WTC11 (cell line): Measurements from ENCODE around the gene OBSL1. TPM values are rescaled to one million over a fixed set of nuclear protein-coding genes. Genes with fewer than 3 reads are reported as not detected.

Experiments
- AFF4 ChIP-seq: sonication (generic); formaldehyde crosslinking; IDR thresholded peaks from 2 replicates; pipeline ENCODE4 v1.8.1; 2023; ENCODE audit warnings: mild to moderate bottlenecking, missing genetic modification reagents, borderline replicate concordance
- ATF2 ChIP-seq: sonication (generic); formaldehyde crosslinking; IDR thresholded peaks from 2 replicates; pipeline ENCODE4 v1.8.1; 2022; ENCODE audit warnings: low read depth, missing genetic modification reagents, borderline replicate concordance
- CDX4 ChIP-seq: fragments of 250-450 bp; sonication (Bioruptor Pico); IDR thresholded peaks from 2 replicates; pipeline ENCODE4 v1.9.0; 2021; ENCODE audit warnings: moderate library complexity, mild to moderate bottlenecking, inconsistent platforms, borderline replicate concordance
- CREB1 ChIP-seq: sonication (generic); formaldehyde crosslinking; IDR thresholded peaks from 2 replicates; pipeline ENCODE4 v1.8.0; 2023; ENCODE audit warnings: mild to moderate bottlenecking, missing genetic modification reagents
- E2F4 ChIP-seq: sonication (generic); formaldehyde crosslinking; IDR thresholded peaks from 2 replicates; pipeline ENCODE4 v1.8.1; 2022; ENCODE audit warnings: low read depth, mild to moderate bottlenecking, moderate library complexity, missing genetic modification reagents, borderline replicate concordance
- ELF4 ChIP-seq: sonication (generic); formaldehyde crosslinking; IDR thresholded peaks from 2 replicates; pipeline ENCODE4 v1.8.1; 2022; ENCODE audit warnings: low read depth, mild to moderate bottlenecking, moderate library complexity, missing genetic modification reagents
- ERG ChIP-seq: fragments of 250-450 bp; sonication (Bioruptor Pico); IDR thresholded peaks from 2 replicates; pipeline ENCODE4 v1.8.0; 2021; ENCODE audit warnings: mild to moderate bottlenecking
- FOXP4 ChIP-seq: sonication (generic); formaldehyde crosslinking; IDR thresholded peaks from 2 replicates; pipeline ENCODE4 v1.8.0; 2022; ENCODE audit warnings: mild to moderate bottlenecking, missing genetic modification reagents
- GTF2I ChIP-seq: fragments of 250-450 bp; sonication (Bioruptor Pico); conservative IDR thresholded peaks from 2 replicates; pipeline ENCODE4 v1.4.0; 2021; ENCODE audit warnings: mild to moderate bottlenecking
- NR3C1 ChIP-seq: sonication (generic); formaldehyde crosslinking; conservative IDR thresholded peaks from 2 replicates; pipeline ENCODE4 v1.8.1; 2023; ENCODE audit warnings: low read depth, mild to moderate bottlenecking, missing genetic modification reagents
- OVOL2 ChIP-seq: fragments of 250-450 bp; sonication (Bioruptor Pico); IDR thresholded peaks from 2 replicates; pipeline ENCODE4 v1.9.0; 2021; ENCODE audit warnings: mild to moderate bottlenecking, borderline replicate concordance
- RELA ChIP-seq: sonication (generic); formaldehyde crosslinking; IDR thresholded peaks from 2 replicates; pipeline ENCODE4 v1.8.1; 2022; ENCODE audit warnings: missing genetic modification reagents, mild to moderate bottlenecking, borderline replicate concordance
- RORB ChIP-seq: fragments of 250-450 bp; sonication (Bioruptor Pico); IDR thresholded peaks from 2 replicates; pipeline ENCODE4 v1.9.0; 2021; ENCODE audit warnings: mild to moderate bottlenecking
- STAT6 ChIP-seq: sonication (generic); formaldehyde crosslinking; conservative IDR thresholded peaks from 2 replicates; pipeline ENCODE4 v1.8.1; 2023; ENCODE audit warnings: mild to moderate bottlenecking, low read depth, missing genetic modification reagents, moderate library complexity
- ZBTB21 ChIP-seq: sonication (generic); formaldehyde crosslinking; IDR thresholded peaks from 2 replicates; pipeline ENCODE4 v1.8.1; 2023; ENCODE audit warnings: mild to moderate bottlenecking, missing genetic modification reagents, borderline replicate concordance
- ZNF138 ChIP-seq: sonication (generic); formaldehyde crosslinking; conservative IDR thresholded peaks from 2 replicates; pipeline ENCODE4 v1.8.1; 2022; ENCODE audit warnings: mild to moderate bottlenecking, moderate library complexity, missing genetic modification reagents
- ZNF219 ChIP-seq: sonication (generic); formaldehyde crosslinking; IDR thresholded peaks from 2 replicates; pipeline ENCODE4 v1.8.0; 2023; ENCODE audit warnings: missing genetic modification reagents, mild to moderate bottlenecking, borderline replicate concordance
- ZNF232 ChIP-seq: sonication (generic); formaldehyde crosslinking; IDR thresholded peaks from 2 replicates; pipeline ENCODE4 v1.8.0; 2022; ENCODE audit warnings: mild to moderate bottlenecking, missing genetic modification reagents
- ZNF317 ChIP-seq: sonication (generic); formaldehyde crosslinking; IDR thresholded peaks from 2 replicates; pipeline ENCODE4 v1.8.1; 2023; ENCODE audit warnings: low read depth, mild to moderate bottlenecking, moderate library complexity, missing genetic modification reagents, borderline replicate concordance
- ZNF396 ChIP-seq: fragments of 250-450 bp; sonication (Bioruptor Pico); IDR thresholded peaks from 2 replicates; pipeline ENCODE4 v1.8.0; 2021; ENCODE audit warnings: mild to moderate bottlenecking, moderate library complexity, borderline replicate concordance
- total RNA-seq: library from RNA; stranded (reverse); gene quantifications from 3 replicates; pipeline ENCODE4 v1.2.3, GENCODE V29; 2021

Gene OBSL1
- total RNA-seq, 1 experiment from 2014 or later: 159 TPM

GRCh38 chr2:219597552-219598307 is 26.4 kb upstream of the OBSL1 start, which contains the start of gene STK11IP (continued):
- TF ChIP-seq E2F4: no peak
- TF ChIP-seq ZNF232 (CRISPR knock-in tag): no peak
- TF ChIP-seq OVOL2 (CRISPR knock-in tag): no peak
- TF ChIP-seq ZNF396 (CRISPR knock-in tag): no peak
- no peak for TF ChIP-seq ERG (CRISPR knock-in tag)
- TF ChIP-seq GTF2I (CRISPR knock-in tag): no peak
- no peak for TF ChIP-seq ZNF138 (CRISPR knock-in tag)
- TF ChIP-seq ZNF219 (CRISPR knock-in tag): no peak
- TF ChIP-seq ZNF317 (CRISPR knock-in tag): no peak
- TF ChIP-seq NR3C1: 0 out of 2 replicates have a peak, but pooled peaks have one; percentile 37
- no peak for TF ChIP-seq STAT6
- no peak for TF ChIP-seq RELA (CRISPR knock-in tag)
- 0 out of 2 replicates have a peak, but pooled peaks have one; percentile 42 for TF ChIP-seq CREB1 (CRISPR knock-in tag)
- no peak for TF ChIP-seq AFF4
- no peak for TF ChIP-seq CDX4
- 0 out of 2 replicates have a peak, but pooled peaks have one; percentile 28 for TF ChIP-seq FOXP4 (CRISPR knock-in tag)
- TF ChIP-seq ELF4 (CRISPR knock-in tag): no peak
- TF ChIP-seq ZBTB21: no peak
- no peak for TF ChIP-seq RORB (CRISPR knock-in tag)
- TF ChIP-seq ATF2: no peak
